K562 (cell line): ENCODE results near the gene SDCCAG8. TPM values are rescaled to one million over a fixed set of nuclear protein-coding genes. Genes with fewer than 3 reads are reported as not detected.

Experiments used
- HDAC1 ChIP-seq, 2 experiments: fragments of 450-650 bp; IDR thresholded peaks; 2 replicates each; pipeline ENCODE4 v1.6.1; 2016 to 2017; ENCODE audit warnings: inconsistent platforms in 1 of 2, mild to moderate bottlenecking in 1 of 2, moderate library complexity in 1 of 2
- HDAC3 ChIP-seq: fragments of 450-650 bp; IDR thresholded peaks from 2 replicates; pipeline ENCODE4 v1.6.1; 2018; ENCODE audit warnings: borderline replicate concordance, mild to moderate bottlenecking, moderate library complexity; ENCODE audit not compliant: partially characterized antibody
- HNRNPLL ChIP-seq: fragments of 200-400 bp; formaldehyde crosslinking; IDR thresholded peaks from 2 replicates; pipeline ENCODE4 v1.6.1; 2017; ENCODE audit warnings: low read length, low read depth, mild to moderate bottlenecking; ENCODE audit not compliant: poor library complexity, severe bottlenecking
- HOXB6 ChIP-seq: fragments of 250-450 bp; sonication (Bioruptor Pico); IDR thresholded peaks from 2 replicates; pipeline ENCODE4 v1.5.1; 2022; ENCODE audit warnings: mild to moderate bottlenecking, borderline replicate concordance
- ILK ChIP-seq: fragments of 450-650 bp; IDR thresholded peaks from 2 replicates; pipeline ENCODE4 v1.6.1; 2016; ENCODE audit warnings: missing genetic modification characterization, low read depth, mild to moderate bottlenecking, missing compliant biosample characterization, moderate library complexity, borderline replicate concordance
- JUN ChIP-seq, 2 experiments: sonication (generic) in 1 of 2; formaldehyde crosslinking in 1 of 2; IDR thresholded peaks; 2 replicates each; pipeline versions ENCODE4 v1.6.1 to v1.8.0; 2012 to 2022; ENCODE audit warnings: borderline replicate concordance in 2 of 2, mild to moderate bottlenecking in 2 of 2, improper control_type of control experiment in 1 of 2, low read depth in 1 of 2, low read length in 1 of 2, missing genetic modification reagents in 1 of 2
- NCOA4 ChIP-seq: fragments of 450-650 bp; IDR thresholded peaks from 2 replicates; pipeline ENCODE4 v1.6.1; 2018; ENCODE audit warnings: mild to moderate bottlenecking; ENCODE audit not compliant: partially characterized antibody
- NR4A1 ChIP-seq, 2 experiments: fragments of 250-450 bp in 1 of 2; fragments of 450-650 bp in 1 of 2; sonication (Bioruptor Pico) in 1 of 2; IDR thresholded peaks; 2 replicates each; pipeline versions ENCODE4 v1.4.0 to v1.6.1; 2016 to 2020; ENCODE audit warnings: mild to moderate bottlenecking in 2 of 2, missing compliant biosample characterization in 1 of 2, missing genetic modification characterization in 1 of 2, moderate library complexity in 1 of 2
- PCBP1 ChIP-seq: fragments of 200-400 bp; formaldehyde crosslinking; IDR thresholded peaks from 2 replicates; pipeline ENCODE4 v1.6.1; 2018; ENCODE audit warnings: mild to moderate bottlenecking, low read depth, low read length; ENCODE audit not compliant: poor library complexity, severe bottlenecking
- PHB ChIP-seq: fragments of 250-450 bp; sonication (Bioruptor Pico); IDR thresholded peaks from 2 replicates; pipeline ENCODE4 v1.5.0; 2021
- RBM34 ChIP-seq: fragments of 200-400 bp; formaldehyde crosslinking; IDR thresholded peaks from 2 replicates; pipeline ENCODE4 v1.6.1; 2018; ENCODE audit warnings: low read length, borderline replicate concordance; ENCODE audit not compliant: insufficient read depth
- RCOR1 ChIP-seq, 2 experiments: IDR thresholded peaks; 2 replicates each; pipeline ENCODE4 v1.6.1; 2012; ENCODE audit warnings: low read depth in 2 of 2, low read length in 2 of 2, borderline replicate concordance in 1 of 2, improper control_type of control experiment in 1 of 2
- SIN3B ChIP-seq: fragments of 450-650 bp; IDR thresholded peaks from 2 replicates; pipeline ENCODE4 v1.6.1; 2017; ENCODE audit warnings: low read depth, mild to moderate bottlenecking, moderate library complexity
- ZNF311 ChIP-seq: fragments of 250-450 bp; sonication (Bioruptor Pico); IDR thresholded peaks from 2 replicates; pipeline ENCODE4 v1.4.0; 2020; ENCODE audit warnings: mild to moderate bottlenecking, moderate library complexity
- ZNF551 ChIP-seq: fragments of 250-450 bp; sonication (Bioruptor Pico); IDR thresholded peaks from 2 replicates; pipeline ENCODE4 v1.5.0; 2021; ENCODE audit warnings: mild to moderate bottlenecking, moderate library complexity
- ZNF668 ChIP-seq: fragments of 250-450 bp; sonication (Bioruptor Pico); IDR thresholded peaks from 2 replicates; pipeline ENCODE4 v1.8.0; 2022; ENCODE audit warnings: mild to moderate bottlenecking, inconsistent platforms
- ZNF77 ChIP-seq: fragments of 250-450 bp; sonication (Bioruptor Pico); IDR thresholded peaks from 2 replicates; pipeline ENCODE4 v1.5.0; 2020
- polyA plus RNA-seq, 8 experiments: library from polyadenylated mRNA; depleted of rRNA in 4 of 8; stranded (reverse) in 5 of 8; unstranded in 3 of 8; fragments of >200 nt; fragmentation: Nextera tagmentation in 2 of 8; fragmentation: Illumina TruSeq in 1 of 8; extraction: Ambion mirVana in 2 of 8; extraction: Trizol in 1 of 8; gene quantifications; 2 replicates each; pipeline versions ENCODE4 v1.2.1 to v1.2.3, GENCODE V29; 2011 to 2014; ENCODE audit warnings: inconsistent platforms in 1 of 8, missing spikeins in 1 of 8
- total RNA-seq, 7 experiments: library from RNA; depleted of rRNA in 6 of 7; stranded (reverse); fragments of >200 nt in 6 of 7; fragmentation: Illumina TruSeq in 2 of 7; extraction: Trizol in 2 of 7; gene quantifications; 2 replicates each; pipeline versions ENCODE4 v1.2.1 to v1.2.3, GENCODE V29; 2011 to 2021; ENCODE audit warnings: low replicate concordance in 1 of 7
- TF ChIP-seq, protein P1 (sequence below): sonication (generic); formaldehyde crosslinking; IDR thresholded peaks from 2 replicates; pipeline ENCODE4 v1.8.0; 2023; ENCODE audit warnings: missing genetic modification reagents, mild to moderate bottlenecking, borderline replicate concordance
- TF ChIP-seq, protein P2 (sequence below): fragments of 250-450 bp; sonication (Bioruptor Pico); IDR thresholded peaks from 2 replicates; pipeline ENCODE4 v1.8.0; 2022; ENCODE audit warnings: moderate library complexity, mild to moderate bottlenecking, inconsistent platforms
- TF ChIP-seq, protein P3 (sequence below): fragments of 450-650 bp; IDR thresholded peaks from 2 replicates; pipeline ENCODE4 v1.6.1; 2016; ENCODE audit warnings: low read depth, mild to moderate bottlenecking, moderate library complexity

SDCCAG8 gene
- total and polyA plus RNA-seq, 9 of the 15 experiments (the other 6 are each of a cell fraction or from before 2014, with no cell fraction given): 17.9 to 36.7 (median 25.4) TPM

DNA sequence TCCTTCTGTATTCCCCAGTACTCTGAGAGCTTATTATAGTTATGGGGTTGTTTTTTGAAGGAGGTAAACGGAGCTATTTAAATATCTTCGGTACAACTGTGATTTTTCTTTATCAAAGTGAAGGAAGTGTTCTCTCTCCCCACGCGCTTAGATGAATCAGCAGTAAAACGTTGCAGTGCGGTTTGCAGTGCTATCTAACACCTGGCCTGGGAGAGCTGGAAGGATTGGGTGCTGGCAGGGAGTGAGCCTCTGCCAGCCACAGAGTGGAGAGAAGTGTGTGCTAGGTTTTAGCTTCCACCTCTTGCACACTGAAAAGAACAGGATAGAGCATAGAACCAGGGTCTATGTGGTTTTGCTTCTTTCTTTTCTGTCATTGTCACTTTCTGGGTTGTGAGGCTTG is 165.9 kb downstream of the SDCCAG8 start (continued):
- no peak for TF ChIP-seq ZNF668 (CRISPR knock-in tag)
- no peak for TF ChIP-seq NR4A1 (CRISPR knock-in tag; IDR thresholded peaks at IDR 0.05)
- no peak for TF ChIP-seq NR4A1 (tag; IDR thresholded peaks at IDR 0.05)
- no peak for TF ChIP-seq RBM34
- no peak for TF ChIP-seq SIN3B
- no peak for TF ChIP-seq PCBP1
- TF ChIP-seq ZNF311 (CRISPR knock-in tag): no peak
- TF ChIP-seq, protein P1, sequence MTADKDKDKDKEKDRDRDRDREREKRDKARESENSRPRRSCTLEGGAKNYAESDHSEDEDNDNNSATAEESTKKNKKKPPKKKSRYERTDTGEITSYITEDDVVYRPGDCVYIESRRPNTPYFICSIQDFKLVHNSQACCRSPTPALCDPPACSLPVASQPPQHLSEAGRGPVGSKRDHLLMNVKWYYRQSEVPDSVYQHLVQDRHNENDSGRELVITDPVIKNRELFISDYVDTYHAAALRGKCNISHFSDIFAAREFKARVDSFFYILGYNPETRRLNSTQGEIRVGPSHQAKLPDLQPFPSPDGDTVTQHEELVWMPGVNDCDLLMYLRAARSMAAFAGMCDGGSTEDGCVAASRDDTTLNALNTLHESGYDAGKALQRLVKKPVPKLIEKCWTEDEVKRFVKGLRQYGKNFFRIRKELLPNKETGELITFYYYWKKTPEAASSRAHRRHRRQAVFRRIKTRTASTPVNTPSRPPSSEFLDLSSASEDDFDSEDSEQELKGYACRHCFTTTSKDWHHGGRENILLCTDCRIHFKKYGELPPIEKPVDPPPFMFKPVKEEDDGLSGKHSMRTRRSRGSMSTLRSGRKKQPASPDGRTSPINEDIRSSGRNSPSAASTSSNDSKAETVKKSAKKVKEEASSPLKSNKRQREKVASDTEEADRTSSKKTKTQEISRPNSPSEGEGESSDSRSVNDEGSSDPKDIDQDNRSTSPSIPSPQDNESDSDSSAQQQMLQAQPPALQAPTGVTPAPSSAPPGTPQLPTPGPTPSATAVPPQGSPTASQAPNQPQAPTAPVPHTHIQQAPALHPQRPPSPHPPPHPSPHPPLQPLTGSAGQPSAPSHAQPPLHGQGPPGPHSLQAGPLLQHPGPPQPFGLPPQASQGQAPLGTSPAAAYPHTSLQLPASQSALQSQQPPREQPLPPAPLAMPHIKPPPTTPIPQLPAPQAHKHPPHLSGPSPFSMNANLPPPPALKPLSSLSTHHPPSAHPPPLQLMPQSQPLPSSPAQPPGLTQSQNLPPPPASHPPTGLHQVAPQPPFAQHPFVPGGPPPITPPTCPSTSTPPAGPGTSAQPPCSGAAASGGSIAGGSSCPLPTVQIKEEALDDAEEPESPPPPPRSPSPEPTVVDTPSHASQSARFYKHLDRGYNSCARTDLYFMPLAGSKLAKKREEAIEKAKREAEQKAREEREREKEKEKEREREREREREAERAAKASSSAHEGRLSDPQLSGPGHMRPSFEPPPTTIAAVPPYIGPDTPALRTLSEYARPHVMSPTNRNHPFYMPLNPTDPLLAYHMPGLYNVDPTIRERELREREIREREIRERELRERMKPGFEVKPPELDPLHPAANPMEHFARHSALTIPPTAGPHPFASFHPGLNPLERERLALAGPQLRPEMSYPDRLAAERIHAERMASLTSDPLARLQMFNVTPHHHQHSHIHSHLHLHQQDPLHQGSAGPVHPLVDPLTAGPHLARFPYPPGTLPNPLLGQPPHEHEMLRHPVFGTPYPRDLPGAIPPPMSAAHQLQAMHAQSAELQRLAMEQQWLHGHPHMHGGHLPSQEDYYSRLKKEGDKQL (CRISPR knock-in tag): no peak
- no peak for TF ChIP-seq ZNF77 (CRISPR knock-in tag)
- TF ChIP-seq JUN (IDR thresholded peaks at IDR 0.05; ENCODE audit: borderline replicate concordance, low read depth, low read length): peak; percentile 33; the same call in 1 of the 2 replicates
- TF ChIP-seq JUN (CRISPR knock-in tag; IDR thresholded peaks at IDR 0.05; ENCODE audit: borderline replicate concordance): no peak
- TF ChIP-seq RCOR1 (IDR thresholded peaks at IDR 0.05; ENCODE audit: borderline replicate concordance in 1 of 2, low read depth in 2 of 2, low read length in 2 of 2): peak; percentile 72 to 98; a peak in 3 of 4 replicates
- TF ChIP-seq, protein P2, sequence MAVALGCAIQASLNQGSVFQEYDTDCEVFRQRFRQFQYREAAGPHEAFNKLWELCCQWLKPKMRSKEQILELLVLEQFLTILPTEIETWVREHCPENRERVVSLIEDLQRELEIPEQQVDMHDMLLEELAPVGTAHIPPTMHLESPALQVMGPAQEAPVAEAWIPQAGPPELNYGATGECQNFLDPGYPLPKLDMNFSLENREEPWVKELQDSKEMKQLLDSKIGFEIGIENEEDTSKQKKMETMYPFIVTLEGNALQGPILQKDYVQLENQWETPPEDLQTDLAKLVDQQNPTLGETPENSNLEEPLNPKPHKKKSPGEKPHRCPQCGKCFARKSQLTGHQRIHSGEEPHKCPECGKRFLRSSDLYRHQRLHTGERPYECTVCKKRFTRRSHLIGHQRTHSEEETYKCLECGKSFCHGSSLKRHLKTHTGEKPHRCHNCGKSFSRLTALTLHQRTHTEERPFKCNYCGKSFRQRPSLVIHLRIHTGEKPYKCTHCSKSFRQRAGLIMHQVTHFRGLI (CRISPR knock-in tag): no peak
- no peak for TF ChIP-seq ILK (tag)
- no peak for TF ChIP-seq HNRNPLL
- TF ChIP-seq ZNF551 (CRISPR knock-in tag): no peak
- TF ChIP-seq, protein P3, sequence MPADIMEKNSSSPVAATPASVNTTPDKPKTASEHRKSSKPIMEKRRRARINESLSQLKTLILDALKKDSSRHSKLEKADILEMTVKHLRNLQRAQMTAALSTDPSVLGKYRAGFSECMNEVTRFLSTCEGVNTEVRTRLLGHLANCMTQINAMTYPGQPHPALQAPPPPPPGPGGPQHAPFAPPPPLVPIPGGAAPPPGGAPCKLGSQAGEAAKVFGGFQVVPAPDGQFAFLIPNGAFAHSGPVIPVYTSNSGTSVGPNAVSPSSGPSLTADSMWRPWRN: peak; percentile 90
- no peak for TF ChIP-seq HDAC3
- TF ChIP-seq NCOA4: no peak
- TF ChIP-seq PHB (CRISPR knock-in tag): no peak
- no peak for TF ChIP-seq HOXB6 (CRISPR knock-in tag)
- peak in 1 of 2 experiments; percentile 66; a peak in 2 of 4 replicates for TF ChIP-seq HDAC1 (IDR thresholded peaks at IDR 0.05)
